Mucosa of rectum (tissue), 2 donors: ENCODE measurements around the gene DPYSL4.

Experiments
- H3K27ac ChIP-seq, 2 donors: one replicate each; pipeline ENCODE4 v1.7.0; 2013; ENCODE audit warnings: inconsistent platforms in 2 of 2, low read depth in 2 of 2, low read length in 2 of 2
- H3K27me3 ChIP-seq, 2 donors: one replicate each; pipeline ENCODE4 v1.7.0; 2013; ENCODE audit warnings: low read length in 2 of 2; ENCODE audit not compliant: control insufficient read depth in 2 of 2, insufficient read depth in 2 of 2
- H3K36me3 ChIP-seq, 2 donors: one replicate each; pipeline ENCODE4 v1.7.0; 2013; ENCODE audit warnings: low read length in 2 of 2; ENCODE audit not compliant: control insufficient read depth in 2 of 2, insufficient read depth in 2 of 2
- H3K4me1 ChIP-seq, 2 donors: one replicate each; pipeline ENCODE4 v1.7.0; 2013; ENCODE audit warnings: low read length in 2 of 2, mild to moderate bottlenecking in 1 of 2; ENCODE audit not compliant: control insufficient read depth in 2 of 2, insufficient read depth in 2 of 2
- H3K4me3 ChIP-seq, 2 donors: one replicate each; pipeline ENCODE4 v1.7.0; 2013; ENCODE audit warnings: low read length in 2 of 2
- H3K9ac ChIP-seq, 2 donors: one replicate each; pipeline ENCODE4 v1.7.0; 2013; ENCODE audit warnings: low read length in 2 of 2, low read depth in 1 of 2, mild to moderate bottlenecking in 1 of 2
- H3K9me3 ChIP-seq, 2 donors: one replicate each; pipeline ENCODE4 v1.7.0; 2013; ENCODE audit warnings: low read length in 2 of 2; ENCODE audit not compliant: control insufficient read depth in 2 of 2
- donor health status: healthy.
- donor health status: Normal muscosa, but diverticular disease.

The DPYSL4 gene

GRCh38 chr10:132196178-132197113, 9.7 kb downstream of the DPYSL4 start:
- Histone ChIP-seq H3K27ac (no peak overlapping the region), H3K4me3 (no peak overlapping the region), H3K9ac (no peak overlapping the region), H3K27me3 (no peaks in the 10 kb centered on the region), H3K4me1 (no peaks in the 10 kb centered on the region), H3K9me3 (no peaks in the 10 kb centered on the region), H3K36me3 (no peaks in the 10 kb centered on the region)

- no peaks in the 10 kb centered on the region for H3K27me3 ChIP-seq
- no peaks in the 10 kb centered on the region for H3K9me3 ChIP-seq
- no peaks in the 10 kb centered on the region for H3K36me3 ChIP-seq
- H3K4me3 ChIP-seq, result no peak overlapping the region
- H3K4me1 ChIP-seq, result no peaks in the 10 kb centered on the region
- no peak overlapping the region for H3K27ac ChIP-seq
- no peak overlapping the region for H3K9ac ChIP-seq
Observed at GRCh38 chr10:132197271-132198067, 10.7 kb downstream of the DPYSL4 start.

GRCh38 chr10:132198068-132198370, 11.3 kb downstream of the DPYSL4 start:
- Histone ChIP-seq H3K36me3 (no peaks in the 10 kb centered on the region), H3K4me3 (no peak overlapping the region), H3K27me3 (no peaks in the 10 kb centered on the region)

GRCh38 chr10:132198381-132199181, 11.8 kb downstream of the DPYSL4 start:
- Histone ChIP-seq H3K27ac (no peak overlapping the region), H3K9ac (no peak overlapping the region), H3K27me3 (no peaks in the 10 kb centered on the region), H3K4me1 (no peaks in the 10 kb centered on the region), H3K36me3 (no peaks in the 10 kb centered on the region), H3K9me3 (no peaks in the 10 kb centered on the region), H3K4me3 (no peak overlapping the region)

More at GRCh38 chr10:132198068-132198370, 11.3 kb downstream of the DPYSL4 start:
- Histone ChIP-seq H3K9ac (no peak overlapping the region), H3K9me3 (no peaks in the 10 kb centered on the region), H3K27ac (no peak overlapping the region), H3K4me1 (no peaks in the 10 kb centered on the region)

GRCh38 chr10:132199268-132199853, 12.6 kb downstream of the DPYSL4 start:
- no peak overlapping the region for H3K27ac ChIP-seq
- H3K4me3 ChIP-seq, result no peak overlapping the region
- no peaks in the 10 kb centered on the region for H3K4me1 ChIP-seq
- no peaks in the 10 kb centered on the region for H3K27me3 ChIP-seq
- no peak overlapping the region for H3K9ac ChIP-seq
- no peaks in the 10 kb centered on the region for H3K36me3 ChIP-seq
- no peaks in the 10 kb centered on the region for H3K9me3 ChIP-seq

GRCh38 chr10:132199854-132200311, 13.1 kb downstream of the DPYSL4 start:
- H3K4me1 ChIP-seq, result no peaks in the 10 kb centered on the region
- no peaks in the 10 kb centered on the region for H3K36me3 ChIP-seq
- no peaks in the 10 kb centered on the region for H3K27me3 ChIP-seq
- H3K9ac ChIP-seq, result no peak overlapping the region
- no peak overlapping the region for H3K27ac ChIP-seq
- H3K9me3 ChIP-seq, result no peaks in the 10 kb centered on the region
- no peak overlapping the region for H3K4me3 ChIP-seq

- no peak overlapping the region for H3K4me3 ChIP-seq
- no peaks in the 10 kb centered on the region for H3K27me3 ChIP-seq
- no peaks in the 10 kb centered on the region for H3K9me3 ChIP-seq
- no peak overlapping the region for H3K9ac ChIP-seq
- no peaks in the 10 kb centered on the region for H3K4me1 ChIP-seq
- H3K27ac ChIP-seq, result no peak overlapping the region
- H3K36me3 ChIP-seq, result no peaks in the 10 kb centered on the region
Observed at GRCh38 chr10:132200344-132201110, 13.8 kb downstream of the DPYSL4 start.

- Histone ChIP-seq H3K4me1 (no peaks in the 10 kb centered on the region), H3K27me3 (no peaks in the 10 kb centered on the region), H3K27ac (no peak overlapping the region), H3K9ac (no peak overlapping the region), H3K4me3 (no peak overlapping the region), H3K9me3 (no peaks in the 10 kb centered on the region), H3K36me3 (no peaks in the 10 kb centered on the region)
Observed at GRCh38 chr10:132201111-132201969, 14.6 kb downstream of the DPYSL4 start.
